Esophagus mucosa (tissue), 1 donor: Measurements from ENCODE around the gene SSX4. TPM values are rescaled to one million over a fixed set of nuclear protein-coding genes. Genes with fewer than 3 reads are reported as not detected.
"Not testable (repeated sequence)": the region's sequence is repeated elsewhere in the genome, so short reads cannot be mapped to it uniquely, and the experiment has no call there.

ENCODE experiments used
- ATAC-seq: fragments of 200-7000 bp; cut with Tn5 transposase; one replicate; pipeline ENCODE4 v1.9.1; 2020
- total RNA-seq: library from RNA; stranded (reverse); gene quantifications from one replicate; pipeline ENCODE4 v1.2.4, GENCODE V29; 2023
- donor health status: DM: yes; HTN: yes; CAD: no.

Gene SSX4
- total RNA-seq: not detected

DNA sequence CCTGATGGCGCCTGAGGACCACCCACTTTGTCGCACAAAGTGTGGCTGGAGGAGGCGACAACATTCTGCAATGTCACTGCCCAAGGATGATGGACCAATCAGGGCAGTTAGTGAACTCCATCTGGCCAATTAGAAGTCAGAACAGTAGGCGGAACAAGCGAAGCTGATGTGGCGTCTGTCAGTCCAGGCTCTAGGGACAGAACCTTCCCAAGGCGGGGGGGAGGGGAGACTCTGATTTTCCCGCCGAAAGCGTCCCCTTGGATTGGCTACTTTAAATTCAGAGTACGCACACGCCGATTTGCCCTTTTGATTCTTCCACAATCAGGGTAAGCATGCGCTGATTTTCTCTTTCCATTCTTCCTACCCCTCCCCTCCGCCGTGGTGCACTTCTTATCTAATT, at the start of gene SSX4:
Gene SSX4, plus strand, starts transcription at position 301 of the 400 bp plus-strand sequence. CDS start 515 bp downstream, outside the sequence.
- not testable (repeated sequence) for ATAC-seq

DNA sequence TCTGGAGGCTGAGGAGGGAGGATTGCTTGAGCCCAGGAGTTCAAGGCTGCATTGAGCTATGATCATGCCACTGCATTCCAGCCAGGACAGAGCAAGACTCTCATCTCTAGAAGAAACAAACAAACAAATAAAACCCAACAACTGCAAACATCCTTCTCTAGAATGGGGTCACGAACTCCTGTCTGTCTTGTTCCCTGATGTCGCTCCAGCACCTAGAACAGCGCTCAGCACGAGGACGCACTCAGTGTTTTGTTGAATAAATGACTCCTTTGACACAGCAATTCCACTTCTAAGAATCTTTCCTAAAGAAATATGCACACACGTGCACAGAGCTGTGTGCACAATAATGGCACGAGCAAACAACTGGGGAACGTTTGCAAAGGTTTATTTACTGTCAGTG, 37.3 kb upstream of the SSX4 start:
- ATAC-seq: not testable (repeated sequence)

GRCh38 chrX:48356315-48357094, 26.8 kb upstream of the SSX4 start, which contains the start of gene SSX3:
SSX3 (minus strand) TSS chrX:48356703; CDS start chrX:48355249, 1,454 bp downstream.
- ATAC-seq: not testable (repeated sequence)

- no peak for ATAC-seq
Measured at GRCh38 chrX:48357681-48358080, 25.7 kb upstream of the SSX4 start.

GRCh38 chrX:48359281-48359680, 24.1 kb upstream of the SSX4 start:
- ATAC-seq: not testable (repeated sequence)

- ATAC-seq: peak; percentile 69
Measured at GRCh38 chrX:48367717-48368408, 15.5 kb upstream of the SSX4 start.

- ATAC-seq: not testable (repeated sequence)
Measured at GRCh38 chrX:48370408-48370807, 12.9 kb upstream of the SSX4 start.

DNA sequence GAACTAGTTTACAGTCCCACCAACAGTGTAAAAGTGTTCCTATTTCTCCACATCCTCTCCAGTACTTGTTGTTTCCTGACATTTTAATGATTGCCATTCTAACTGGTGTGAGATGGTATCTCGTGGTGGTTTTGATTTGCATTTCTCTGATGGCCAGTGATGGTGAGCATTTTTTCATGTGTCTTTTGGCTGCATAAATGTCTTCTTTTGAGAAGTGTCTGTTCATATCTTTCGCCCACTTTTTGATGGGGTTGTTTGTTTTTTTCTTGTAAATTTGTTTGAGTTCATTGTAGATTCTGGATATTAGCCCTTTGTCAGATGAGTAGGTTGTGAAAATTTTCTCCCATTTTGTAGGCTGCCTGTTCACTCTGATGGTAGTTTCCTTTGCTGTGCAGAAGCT, 13.6 kb downstream of the SSX4 start:
- not testable (repeated sequence) for ATAC-seq

DNA sequence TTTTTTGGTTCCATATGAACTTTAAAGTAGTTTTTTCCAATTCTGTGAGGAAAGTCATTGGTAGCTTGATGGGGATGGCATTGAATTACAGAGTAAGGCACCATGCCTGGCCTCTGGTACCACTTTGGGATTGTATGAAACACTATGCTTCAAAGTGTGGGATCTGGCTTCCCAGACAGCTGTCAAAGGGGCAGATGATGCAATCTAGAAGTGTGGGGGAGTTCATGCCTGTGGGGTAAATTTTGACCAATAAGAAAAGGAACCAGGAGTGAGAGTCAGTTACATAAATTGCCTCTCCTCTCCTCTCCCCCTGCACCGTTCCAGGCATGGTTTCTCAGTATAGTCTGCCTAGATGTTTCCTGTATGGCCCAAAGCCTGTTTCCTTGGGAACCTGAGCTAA, 14.5 kb downstream of the SSX4 start:
- ATAC-seq: not testable (repeated sequence)

GRCh38 chrX:48411860-48412259, 28.5 kb downstream of the SSX4 start, which contains the start of gene SSX4B:
SSX4B (minus strand) TSS chrX:48411960; CDS start chrX:48411372, 588 bp downstream.
- ATAC-seq: not testable (repeated sequence)

GRCh38 chrX:48427027-48427716, 43.8 kb downstream of the SSX4 start:
- peak; percentile 55 for ATAC-seq

- ATAC-seq: not testable (repeated sequence)
Measured at GRCh38 chrX:48429606-48430005, 46.3 kb downstream of the SSX4 start.

GRCh38 chrX:48430166-48430565, 46.8 kb downstream of the SSX4 start:
- not testable (repeated sequence) for ATAC-seq

GRCh38 chrX:48433713-48434112, 50.4 kb downstream of the SSX4 start:
- not testable (repeated sequence) for ATAC-seq

Other genes starting within 250 kb of the SSX4 start
- not detected for gene SSX5, start 186.7 kb upstream of the SSX4 start, total RNA-seq
- not detected for gene SSX1, start 128.1 kb upstream of the SSX4 start, total RNA-seq
- gene SSX3, start 26.8 kb upstream of the SSX4 start, total RNA-seq: not detected
- not detected for gene SSX4B, start 28.4 kb downstream of the SSX4 start, total RNA-seq
- 13.6 TPM for gene SLC38A5, start 86.7 kb downstream of the SSX4 start, total RNA-seq
- gene FTSJ1, start 92.7 kb downstream of the SSX4 start, total RNA-seq: 33.8 TPM
- 10.3 TPM for gene PORCN, start 125.5 kb downstream of the SSX4 start, total RNA-seq
- 221 TPM for gene EBP, start 138.3 kb downstream of the SSX4 start, total RNA-seq
- 10.4 TPM for gene TBC1D25, start 156.2 kb downstream of the SSX4 start, total RNA-seq
- gene RBM3, start 190.9 kb downstream of the SSX4 start, total RNA-seq: 273 TPM
- 70.2 TPM for gene WDR13, start 214.0 kb downstream of the SSX4 start, total RNA-seq